ENCODE measurements around the gene XPC.

The XPC gene

DNA sequence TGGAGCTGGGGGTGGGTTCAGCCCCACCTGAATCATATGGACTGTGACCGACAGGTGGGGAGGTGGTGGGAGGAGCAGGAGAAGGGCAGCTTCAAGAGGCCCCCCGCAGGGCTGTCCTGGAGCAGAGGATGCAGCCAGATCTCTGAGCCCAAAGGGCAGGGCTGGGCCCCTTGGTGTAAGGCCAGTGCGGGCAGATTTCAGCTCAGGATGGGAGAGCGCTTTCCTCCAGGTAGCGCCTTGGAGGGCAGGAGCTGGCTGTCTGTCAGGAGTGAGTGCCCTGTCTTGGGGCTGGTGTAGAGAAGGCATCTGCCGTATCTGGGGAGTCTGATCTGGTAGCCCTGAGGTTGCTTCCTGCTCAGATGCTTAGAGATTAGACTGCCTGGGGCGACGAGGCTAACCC lies 46.3 kb downstream of the XPC start:
- Histone ChIP-seq H3K9me2 (ENCODE audit: low read depth, low read length) (no peaks in the 10 kb centered on the region), H3K36me3 (ENCODE audit: insufficient read depth, low read length) (peaks cover 68% of the 10 kb centered on the region), H3F3A (ENCODE audit: insufficient read depth, low read length) (no peaks in the 10 kb centered on the region), H3K9ac (ENCODE audit: low read length) (no peak overlapping the region), H3K27ac (ENCODE audit: low read depth, low read length, poor library complexity, severe bottlenecking) (no peak overlapping the region), H2AFZ (ENCODE audit: low read length) (no peak overlapping the region), H3K9me3 (ENCODE audit: low read length) (no peaks in the 10 kb centered on the region), H3K4me2 (ENCODE audit: low read length) (no peak overlapping the region), H4K20me1 (ENCODE audit: insufficient read depth, low read length) (no peaks in the 10 kb centered on the region), H3K4me3 (ENCODE audit: low read depth, low read length, poor library complexity, severe bottlenecking) (no peak overlapping the region), H3K4me1 (ENCODE audit: insufficient read depth, low read length, severe bottlenecking) (no peaks in the 10 kb centered on the region), H3K79me2 (ENCODE audit: insufficient read depth, low read length) (no peaks in the 10 kb centered on the region), H3K27me3 (ENCODE audit: insufficient read depth, low read length) (no peaks in the 10 kb centered on the region)
- TF ChIP-seq EZH2 (IDR thresholded peaks at IDR 0.05; ENCODE audit: borderline replicate concordance, low read length), result no peak
- TF ChIP-seq, protein P1, sequence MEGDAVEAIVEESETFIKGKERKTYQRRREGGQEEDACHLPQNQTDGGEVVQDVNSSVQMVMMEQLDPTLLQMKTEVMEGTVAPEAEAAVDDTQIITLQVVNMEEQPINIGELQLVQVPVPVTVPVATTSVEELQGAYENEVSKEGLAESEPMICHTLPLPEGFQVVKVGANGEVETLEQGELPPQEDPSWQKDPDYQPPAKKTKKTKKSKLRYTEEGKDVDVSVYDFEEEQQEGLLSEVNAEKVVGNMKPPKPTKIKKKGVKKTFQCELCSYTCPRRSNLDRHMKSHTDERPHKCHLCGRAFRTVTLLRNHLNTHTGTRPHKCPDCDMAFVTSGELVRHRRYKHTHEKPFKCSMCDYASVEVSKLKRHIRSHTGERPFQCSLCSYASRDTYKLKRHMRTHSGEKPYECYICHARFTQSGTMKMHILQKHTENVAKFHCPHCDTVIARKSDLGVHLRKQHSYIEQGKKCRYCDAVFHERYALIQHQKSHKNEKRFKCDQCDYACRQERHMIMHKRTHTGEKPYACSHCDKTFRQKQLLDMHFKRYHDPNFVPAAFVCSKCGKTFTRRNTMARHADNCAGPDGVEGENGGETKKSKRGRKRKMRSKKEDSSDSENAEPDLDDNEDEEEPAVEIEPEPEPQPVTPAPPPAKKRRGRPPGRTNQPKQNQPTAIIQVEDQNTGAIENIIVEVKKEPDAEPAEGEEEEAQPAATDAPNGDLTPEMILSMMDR (IDR thresholded peaks at IDR 0.05; ENCODE audit: low read length), result no peak

DNA sequence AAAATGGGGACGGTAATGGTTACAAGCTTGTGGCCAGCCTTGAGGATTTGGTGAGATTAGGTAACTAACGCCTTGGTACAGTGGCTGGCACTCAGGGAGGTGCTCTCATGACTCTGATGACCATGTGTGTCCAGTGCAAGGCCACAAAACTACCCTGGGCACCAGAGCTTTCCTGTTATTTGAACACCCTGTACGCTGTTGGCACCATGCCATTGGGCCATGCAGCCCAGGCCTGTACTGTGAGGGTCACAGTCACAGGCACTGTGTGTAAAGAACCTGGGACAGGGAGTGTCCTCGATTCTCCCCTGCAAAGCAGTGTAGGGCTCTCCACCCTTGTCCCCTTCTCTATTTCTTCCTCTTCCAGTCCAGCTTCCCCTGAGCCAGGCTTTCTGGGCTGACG lies 47.3 kb downstream of the XPC start:
- Histone ChIP-seq H3K9me2 (ENCODE audit: low read depth, low read length) (no peaks in the 10 kb centered on the region), H3K27me3 (ENCODE audit: insufficient read depth, low read length) (no peaks in the 10 kb centered on the region), H3K4me2 (ENCODE audit: low read length) (no peak overlapping the region), H3K79me2 (ENCODE audit: insufficient read depth, low read length) (no peaks in the 10 kb centered on the region), H4K20me1 (ENCODE audit: insufficient read depth, low read length) (no peaks in the 10 kb centered on the region), H3K9me3 (ENCODE audit: low read length) (no peaks in the 10 kb centered on the region), H3F3A (ENCODE audit: insufficient read depth, low read length) (no peaks in the 10 kb centered on the region), H3K36me3 (ENCODE audit: insufficient read depth, low read length) (peaks cover 64% of the 10 kb centered on the region), H2AFZ (ENCODE audit: low read length) (no peak overlapping the region), H3K9ac (ENCODE audit: low read length) (no peak overlapping the region), H3K27ac (ENCODE audit: low read depth, low read length, poor library complexity, severe bottlenecking) (no peak overlapping the region), H3K4me1 (ENCODE audit: insufficient read depth, low read length, severe bottlenecking) (peaks cover 6% of the 10 kb centered on the region), H3K4me3 (ENCODE audit: low read depth, low read length, poor library complexity, severe bottlenecking) (no peak overlapping the region)
- no peak for TF ChIP-seq EZH2 (IDR thresholded peaks at IDR 0.05; ENCODE audit: borderline replicate concordance, low read length)
- TF ChIP-seq, protein P1 (IDR thresholded peaks at IDR 0.05; ENCODE audit: low read length), result no peak

- no peaks in the 10 kb centered on the region for H3K9me3 ChIP-seq (ENCODE audit: low read length)
- TF ChIP-seq, protein P1 (IDR thresholded peaks at IDR 0.05; ENCODE audit: low read length), result no peak
- no peak for TF ChIP-seq EZH2 (IDR thresholded peaks at IDR 0.05; ENCODE audit: borderline replicate concordance, low read length)
- H3K36me3 ChIP-seq (ENCODE audit: insufficient read depth, low read length), result peaks cover 60% of the 10 kb centered on the region
- no peaks in the 10 kb centered on the region for H4K20me1 ChIP-seq (ENCODE audit: insufficient read depth, low read length)
- H2AFZ ChIP-seq (ENCODE audit: low read length), result no peak overlapping the region
- peaks cover 10% of the 10 kb centered on the region for H3K4me1 ChIP-seq (ENCODE audit: insufficient read depth, low read length, severe bottlenecking)
- H3K79me2 ChIP-seq (ENCODE audit: insufficient read depth, low read length), result no peaks in the 10 kb centered on the region
- no peak overlapping the region for H3K9ac ChIP-seq (ENCODE audit: low read length)
- no peaks in the 10 kb centered on the region for H3K27me3 ChIP-seq (ENCODE audit: insufficient read depth, low read length)
- no peak overlapping the region for H3K4me2 ChIP-seq (ENCODE audit: low read length)
- H3K4me3 ChIP-seq (ENCODE audit: low read depth, low read length, poor library complexity, severe bottlenecking), result no peak overlapping the region
- H3K9me2 ChIP-seq (ENCODE audit: low read depth, low read length), result no peaks in the 10 kb centered on the region
- no peaks in the 10 kb centered on the region for H3F3A ChIP-seq (ENCODE audit: insufficient read depth, low read length)
- H3K27ac ChIP-seq (ENCODE audit: low read depth, low read length, poor library complexity, severe bottlenecking), result no peak overlapping the region
Measured at GRCh38 chr3:14130707-14131106, 47.7 kb downstream of the XPC start.
